Measurements from ENCODE around the gene VEGFB.

DNA sequence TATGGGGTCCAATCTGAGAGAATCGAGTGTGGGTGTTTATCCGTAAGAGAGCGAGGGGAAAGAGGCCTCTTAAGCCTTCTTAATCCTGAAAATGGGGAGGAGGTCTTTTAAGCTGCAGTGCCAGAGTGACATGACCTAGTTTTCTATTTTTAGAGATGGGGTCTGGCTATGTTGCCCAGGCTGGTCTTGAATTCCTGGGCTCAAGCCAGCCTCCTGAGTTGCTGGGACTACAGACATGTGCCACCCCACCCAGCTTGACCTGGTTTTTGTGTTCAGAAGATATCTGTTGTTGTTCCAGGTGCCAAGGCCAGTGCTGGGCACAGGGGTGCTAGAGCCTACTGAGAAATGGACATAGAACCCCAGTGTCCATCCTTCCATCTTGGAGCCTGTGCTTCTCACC lies 48.7 kb downstream of the VEGFB start:
- TF ChIP-seq, protein P1, sequence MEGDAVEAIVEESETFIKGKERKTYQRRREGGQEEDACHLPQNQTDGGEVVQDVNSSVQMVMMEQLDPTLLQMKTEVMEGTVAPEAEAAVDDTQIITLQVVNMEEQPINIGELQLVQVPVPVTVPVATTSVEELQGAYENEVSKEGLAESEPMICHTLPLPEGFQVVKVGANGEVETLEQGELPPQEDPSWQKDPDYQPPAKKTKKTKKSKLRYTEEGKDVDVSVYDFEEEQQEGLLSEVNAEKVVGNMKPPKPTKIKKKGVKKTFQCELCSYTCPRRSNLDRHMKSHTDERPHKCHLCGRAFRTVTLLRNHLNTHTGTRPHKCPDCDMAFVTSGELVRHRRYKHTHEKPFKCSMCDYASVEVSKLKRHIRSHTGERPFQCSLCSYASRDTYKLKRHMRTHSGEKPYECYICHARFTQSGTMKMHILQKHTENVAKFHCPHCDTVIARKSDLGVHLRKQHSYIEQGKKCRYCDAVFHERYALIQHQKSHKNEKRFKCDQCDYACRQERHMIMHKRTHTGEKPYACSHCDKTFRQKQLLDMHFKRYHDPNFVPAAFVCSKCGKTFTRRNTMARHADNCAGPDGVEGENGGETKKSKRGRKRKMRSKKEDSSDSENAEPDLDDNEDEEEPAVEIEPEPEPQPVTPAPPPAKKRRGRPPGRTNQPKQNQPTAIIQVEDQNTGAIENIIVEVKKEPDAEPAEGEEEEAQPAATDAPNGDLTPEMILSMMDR (IDR thresholded peaks at IDR 0.05; ENCODE audit: extremely low read depth in 1 of 2, insufficient read depth in 1 of 2, low read depth in 1 of 2, low read length in 2 of 2) = no peak
- TF ChIP-seq EZH2 (IDR thresholded peaks at IDR 0.05; ENCODE audit: borderline replicate concordance, low read depth, low read length, severe bottlenecking) = no peak
